ENCODE measurements around the gene RAPGEF5. TPM values are rescaled to one million over a fixed set of nuclear protein-coding genes. Genes with fewer than 3 reads are reported as not detected.

The RAPGEF5 gene
- total RNA-seq, 1 experiment from 2014 or later: 13.3 TPM

DNA sequence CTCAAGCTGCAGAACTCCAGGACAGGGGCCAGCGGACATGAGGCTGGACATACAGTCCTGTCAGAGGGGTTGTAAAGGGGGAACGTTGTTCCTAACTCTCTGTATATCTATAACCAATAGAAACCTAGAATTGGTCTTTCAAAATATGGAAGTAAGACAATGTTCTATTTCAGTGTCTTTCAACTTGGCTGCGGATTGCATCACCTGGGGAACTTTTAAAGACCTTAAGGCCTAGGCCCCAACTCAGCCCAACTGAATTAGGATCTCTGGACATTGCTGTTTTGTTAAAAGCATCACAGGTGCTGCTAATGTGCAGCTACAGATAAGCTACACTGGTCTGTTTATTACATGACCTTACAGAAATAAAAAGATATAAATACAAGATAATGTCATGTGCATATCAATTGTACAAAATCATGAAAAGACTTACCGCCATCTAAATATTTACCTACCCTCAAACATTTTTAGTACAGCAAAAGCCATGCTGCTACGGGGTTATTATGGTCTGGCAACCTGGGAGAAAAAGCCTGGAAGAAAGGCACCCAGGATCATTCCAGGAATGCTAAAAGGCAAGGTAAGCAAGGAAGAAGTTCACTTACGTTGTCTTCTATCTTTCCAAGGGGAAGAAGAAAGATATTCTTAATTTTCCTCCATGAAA, 169.1 kb downstream of the RAPGEF5 start:
- Histone ChIP-seq H4K91ac (ENCODE audit: insufficient read length, low read depth, low read length) (no peak overlapping the region), H3K79me2 (ENCODE audit: insufficient read depth, low read length) (no peaks in the 10 kb centered on the region), H3K14ac (ENCODE audit: insufficient read depth, low read length) (no peak overlapping the region), H3K27me3 (ENCODE audit: insufficient read depth, low read length) (no peaks in the 10 kb centered on the region), H3K79me1 (ENCODE audit: insufficient read depth, low read depth, low read length, poor library complexity, severe bottlenecking) (no peaks in the 10 kb centered on the region), H4K8ac (replicated peaks; ENCODE audit: insufficient read length, low read depth, low read length) (no peak overlapping the region), H2AK5ac (ENCODE audit: insufficient read length, low read length) (no peak overlapping the region), H3K23ac (ENCODE audit: insufficient read length, low read depth, low read length) (no peak overlapping the region), H2BK120ac (ENCODE audit: low read depth, low read length, poor library complexity, severe bottlenecking) (no peak overlapping the region), H3K18ac (ENCODE audit: insufficient read length, low read depth, low read length) (no peak overlapping the region), H3K9me3 (ENCODE audit: control insufficient read depth, low read depth, low read length) (no peaks in the 10 kb centered on the region), H3K4ac (ENCODE audit: low read depth, low read length) (no peak overlapping the region), H2BK20ac (ENCODE audit: low read depth, low read length, poor library complexity, severe bottlenecking) (no peak overlapping the region), H3K23me2 (ENCODE audit: insufficient read length, low read depth, low read length, poor library complexity, severe bottlenecking) (no peaks in the 10 kb centered on the region), H3K4me1 (ENCODE audit: insufficient read depth, low read length) (peaks cover 2% of the 10 kb centered on the region; the same call in 1 of the 2 replicates), H2BK12ac (ENCODE audit: insufficient read length, low read depth, low read length) (no peak overlapping the region), H3K27ac (ENCODE audit: insufficient read length, low read depth, low read length) (no peak overlapping the region), H2BK5ac (ENCODE audit: insufficient read length, low read length) (no peak overlapping the region), H2BK15ac (ENCODE audit: low read depth, low read length) (no peak overlapping the region), H3T11ph (ENCODE audit: low read length) (no peak overlapping the region), H3K4me2 (ENCODE audit: insufficient read depth, insufficient read length, low read length) (no peak overlapping the region), H4K5ac (ENCODE audit: insufficient read length, low read depth, low read length) (no peak overlapping the region), H3K56ac (ENCODE audit: insufficient read length, low read depth, low read length) (no peak overlapping the region), H4K20me1 (ENCODE audit: control insufficient read depth, insufficient read depth, insufficient read length) (no peaks in the 10 kb centered on the region), H2AFZ (ENCODE audit: low read length) (no peak overlapping the region), H3K9ac (ENCODE audit: extremely low read depth, insufficient read length, low read length) (no peak overlapping the region)
- no CpG with 5 or more reads among the region's 6 CpGs for WGBS (ENCODE audit: extremely low coverage, insufficient read length, low lambda C conversion rate)
- TF ChIP-seq, protein P1, sequence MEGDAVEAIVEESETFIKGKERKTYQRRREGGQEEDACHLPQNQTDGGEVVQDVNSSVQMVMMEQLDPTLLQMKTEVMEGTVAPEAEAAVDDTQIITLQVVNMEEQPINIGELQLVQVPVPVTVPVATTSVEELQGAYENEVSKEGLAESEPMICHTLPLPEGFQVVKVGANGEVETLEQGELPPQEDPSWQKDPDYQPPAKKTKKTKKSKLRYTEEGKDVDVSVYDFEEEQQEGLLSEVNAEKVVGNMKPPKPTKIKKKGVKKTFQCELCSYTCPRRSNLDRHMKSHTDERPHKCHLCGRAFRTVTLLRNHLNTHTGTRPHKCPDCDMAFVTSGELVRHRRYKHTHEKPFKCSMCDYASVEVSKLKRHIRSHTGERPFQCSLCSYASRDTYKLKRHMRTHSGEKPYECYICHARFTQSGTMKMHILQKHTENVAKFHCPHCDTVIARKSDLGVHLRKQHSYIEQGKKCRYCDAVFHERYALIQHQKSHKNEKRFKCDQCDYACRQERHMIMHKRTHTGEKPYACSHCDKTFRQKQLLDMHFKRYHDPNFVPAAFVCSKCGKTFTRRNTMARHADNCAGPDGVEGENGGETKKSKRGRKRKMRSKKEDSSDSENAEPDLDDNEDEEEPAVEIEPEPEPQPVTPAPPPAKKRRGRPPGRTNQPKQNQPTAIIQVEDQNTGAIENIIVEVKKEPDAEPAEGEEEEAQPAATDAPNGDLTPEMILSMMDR (conservative IDR thresholded peaks at IDR 0.05): no peak
- Mint-ChIP-seq H3K4me3 (no peak overlapping the region), H3K4me1 (peaks cover 33 to 53% of the 10 kb centered on the region in 2 experiments), H3K36me3 (ENCODE audit: insufficient read depth in 1 of 3, low read depth in 3 of 3) (no peaks in the 10 kb centered on the region; a peak in 4 of 7 replicates), H3K9me3 (no peaks in the 10 kb centered on the region), H3K27me3 (ENCODE audit: low read depth) (peaks cover 2% of the 10 kb centered on the region), H3K27ac (no peak overlapping the region)
- no peak for DNase-seq

All from H9 (cell line).